GM10847 (cell line): ENCODE measurements around the gene TGFBR3.

ENCODE experiments used
- POLR2A ChIP-seq: IDR thresholded peaks from 2 replicates; pipeline ENCODE4 v1.6.1; 2011; ENCODE audit not compliant: insufficient read length; ENCODE audit errors: extremely low read depth

Gene TGFBR3

GRCh38 chr1:91741906-91742305, 144.0 kb downstream of the TGFBR3 start:
- TF ChIP-seq POLR2A = no peak

- no peak for TF ChIP-seq POLR2A
These were observed 144.7 kb downstream of the TGFBR3 start for GRCh38 chr1:91741301-91741700.

DNA sequence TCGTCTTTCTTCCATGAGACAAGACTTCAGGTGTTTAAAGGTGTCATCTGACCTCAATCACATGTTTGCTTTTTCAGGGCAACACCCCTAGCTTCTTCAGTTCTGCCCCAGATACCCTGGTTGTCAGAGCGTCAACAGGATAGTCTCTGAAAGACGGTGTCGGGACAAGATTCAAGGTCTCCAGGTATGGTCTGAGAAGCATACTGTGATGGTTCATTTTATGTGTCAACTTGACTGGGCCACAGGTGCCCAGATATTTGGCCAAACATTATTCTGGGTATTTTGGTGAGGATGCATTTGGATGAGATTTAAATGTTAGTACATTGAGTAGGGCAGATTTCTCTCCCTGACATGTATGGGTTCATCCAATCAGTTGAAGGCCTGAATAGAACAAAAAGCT, 148.3 kb downstream of the TGFBR3 start:
- no peak for TF ChIP-seq POLR2A

DNA sequence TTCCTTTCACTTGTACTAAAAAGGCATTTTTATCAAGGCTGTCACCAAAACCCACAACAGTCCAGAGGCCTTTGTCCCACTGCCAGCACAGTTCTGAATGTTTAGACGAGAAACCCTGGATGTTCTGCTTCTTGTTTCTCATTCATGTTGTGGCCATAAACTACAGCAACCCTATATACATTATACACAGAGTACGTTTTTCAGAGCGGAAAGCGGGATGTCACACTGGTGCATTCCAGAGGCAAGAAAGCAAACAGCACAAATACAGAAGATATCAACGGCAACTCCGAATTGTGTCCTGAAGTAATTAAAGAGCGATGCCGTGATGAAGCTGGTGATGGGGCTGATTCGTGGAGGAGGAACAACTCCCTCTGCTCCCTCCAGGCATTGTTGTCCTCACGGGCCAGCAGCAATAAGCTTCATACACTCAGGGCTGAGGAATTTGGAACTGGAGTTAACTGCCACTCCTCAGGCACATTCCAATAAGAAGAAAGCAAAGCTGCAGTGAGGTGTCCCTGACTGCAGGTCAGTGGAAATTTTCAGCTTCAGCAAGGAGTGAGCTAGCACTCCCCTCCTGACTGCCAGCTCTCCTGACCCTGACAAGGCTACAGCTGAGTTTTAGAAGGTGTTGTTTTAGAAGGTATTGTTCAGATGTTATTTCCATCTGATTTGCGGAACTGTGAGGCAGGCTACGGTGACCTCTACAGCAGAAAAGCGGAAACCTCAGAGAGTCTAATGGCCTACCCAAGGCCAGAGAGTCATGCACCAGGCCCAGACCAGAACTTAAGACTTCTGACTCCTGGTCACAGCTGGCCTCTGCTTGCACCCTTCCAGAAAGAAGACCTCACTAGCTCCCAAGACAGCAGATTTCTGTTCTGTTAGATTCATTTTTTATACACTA, 149.0 kb downstream of the TGFBR3 start:
- TF ChIP-seq POLR2A = no peak

GRCh38 chr1:91736146-91736714, 149.7 kb downstream of the TGFBR3 start:
- no peak for TF ChIP-seq POLR2A

DNA sequence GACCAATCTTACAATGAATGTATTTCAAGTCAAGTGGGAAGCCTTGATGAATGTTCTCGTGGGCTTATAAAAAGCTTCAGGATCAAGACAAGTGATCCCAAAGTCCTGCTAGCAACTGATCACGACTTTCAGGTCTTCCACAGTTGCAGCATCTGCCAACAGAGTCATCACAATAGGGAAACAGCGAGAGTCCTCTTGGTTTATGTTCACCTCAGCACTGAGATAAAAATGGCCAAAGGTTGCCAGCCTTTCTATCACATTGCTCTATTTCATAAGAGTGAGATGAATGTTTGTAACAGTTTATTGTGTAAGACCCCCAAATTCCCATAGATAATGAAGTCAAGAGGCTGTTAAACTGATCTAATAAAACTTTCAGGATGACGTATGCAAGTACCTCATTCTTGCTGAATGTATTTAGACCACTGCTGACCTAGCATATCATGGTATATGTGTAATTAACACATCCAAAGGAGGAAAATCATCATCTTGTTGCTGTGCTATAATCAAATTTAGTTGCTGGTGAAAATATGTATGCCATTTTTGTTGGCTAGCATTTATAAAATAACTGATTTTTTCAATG, 150.6 kb downstream of the TGFBR3 start:
- TF ChIP-seq POLR2A = no peak

GRCh38 chr1:91734761-91735160, 151.2 kb downstream of the TGFBR3 start:
- TF ChIP-seq POLR2A = no peak

DNA sequence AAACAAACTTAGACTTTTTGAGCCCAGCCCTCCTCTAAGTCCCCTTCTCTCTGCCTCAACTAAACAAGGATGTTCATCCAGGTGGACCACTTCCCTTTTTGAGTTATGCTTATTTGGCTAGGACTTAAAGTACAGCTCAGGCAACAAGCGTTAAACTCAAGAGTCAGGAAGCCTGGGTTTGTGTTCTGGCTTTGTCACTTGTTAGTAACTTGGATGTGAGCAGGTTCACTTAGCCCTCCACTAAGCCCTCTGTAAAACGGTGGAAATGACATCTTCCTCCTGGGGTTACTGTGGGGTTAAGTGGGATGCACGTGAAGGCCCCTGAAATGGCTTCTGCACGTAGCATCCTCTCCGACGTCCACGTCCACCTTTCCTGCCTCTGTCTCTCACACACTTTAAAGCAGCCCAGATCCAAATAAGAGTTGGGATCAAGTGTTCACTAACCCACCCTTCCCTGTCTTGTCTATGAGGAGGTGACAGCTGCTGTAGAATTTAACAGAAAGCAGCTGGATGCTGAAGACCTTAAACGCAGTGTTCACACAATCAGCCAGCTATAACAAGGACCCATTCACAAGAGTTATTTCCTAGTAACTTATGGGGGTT, 152.7 kb downstream of the TGFBR3 start:
- TF ChIP-seq POLR2A = no peak

- no peak for TF ChIP-seq POLR2A
These were observed 153.5 kb downstream of the TGFBR3 start for GRCh38 chr1:91732291-91733107.

- TF ChIP-seq POLR2A = no peak
These were observed 154.1 kb downstream of the TGFBR3 start for GRCh38 chr1:91731815-91732214.

DNA sequence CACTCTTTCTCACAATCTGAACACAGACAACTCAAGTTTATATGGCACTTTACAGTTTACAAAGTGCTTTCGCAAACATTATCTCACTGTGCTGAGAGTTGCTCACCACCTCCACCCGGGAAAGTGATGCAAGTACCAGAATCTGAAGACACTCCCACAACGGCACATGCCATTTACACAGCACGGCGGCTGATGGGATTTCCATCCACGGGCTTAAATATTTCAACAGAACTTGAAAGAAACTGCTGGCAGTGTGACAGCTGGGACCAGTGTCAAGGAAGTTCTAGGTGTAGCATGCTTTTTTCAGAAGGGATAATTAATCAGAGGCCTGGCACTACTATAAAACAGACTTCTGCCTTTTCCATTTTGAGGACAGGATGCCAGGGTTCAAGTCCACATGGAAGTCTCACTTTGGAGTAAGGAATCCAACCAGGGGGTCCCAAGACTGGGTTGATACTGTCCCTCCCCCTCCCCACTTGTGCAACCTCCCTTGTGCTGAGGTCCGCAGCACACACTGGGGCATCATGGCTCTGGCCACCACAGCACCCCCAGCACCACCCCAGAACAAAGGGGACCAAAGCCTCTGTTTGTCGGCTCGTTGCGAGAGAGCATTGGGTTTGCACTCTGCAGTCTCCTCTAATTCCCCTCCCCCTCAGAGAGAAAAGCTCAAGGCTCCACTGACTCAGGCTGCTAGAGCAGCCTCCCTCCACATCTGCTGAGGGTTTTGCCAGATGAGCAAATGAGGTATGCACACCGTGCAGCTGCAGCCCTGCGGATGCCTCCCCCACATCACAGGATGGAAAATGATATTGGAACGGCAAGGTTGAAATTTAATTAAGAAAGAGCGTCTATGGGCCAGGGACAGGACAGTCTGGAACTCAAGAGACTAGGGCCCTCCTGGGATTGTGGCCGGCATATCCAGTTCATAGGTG, 154.9 kb downstream of the TGFBR3 start:
- no peak for TF ChIP-seq POLR2A

GRCh38 chr1:91729621-91730358, 156.2 kb downstream of the TGFBR3 start:
- no peak for TF ChIP-seq POLR2A

DNA sequence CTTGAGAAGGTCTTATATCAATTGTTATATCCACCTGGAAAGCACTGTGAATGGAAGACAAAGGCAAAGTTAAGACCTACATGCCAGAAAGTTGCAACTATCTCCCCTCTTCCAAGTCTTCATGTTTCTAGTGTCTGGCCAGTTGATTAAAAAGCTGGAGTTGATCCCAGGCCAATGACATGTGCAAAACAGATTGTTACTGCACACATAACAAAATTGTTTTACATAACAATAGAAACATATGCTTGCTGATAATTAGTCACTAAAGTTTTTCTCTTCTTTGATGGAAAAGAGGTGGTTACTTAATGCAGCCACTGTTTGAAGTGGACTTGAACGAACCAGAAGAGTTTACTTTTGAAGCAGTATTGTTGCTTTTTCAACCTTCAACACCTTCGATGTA, 158.2 kb downstream of the TGFBR3 start:
- TF ChIP-seq POLR2A = no peak
